Fibroblast of mammary gland (primary cell): ENCODE results near the gene NPRL2.

Experiments
- DNase-seq: peaks from one replicate; pipeline ENCODE4 v3.0.0-alpha.2; 2010; ENCODE audit warnings: low read depth
- H3K4me3 ChIP-seq: 2 replicates; pipeline ENCODE4 v1.5.1; 2011; ENCODE audit warnings: low read depth, mild to moderate bottlenecking, low read length, moderate library complexity; ENCODE audit not compliant: control insufficient read depth
- CTCF ChIP-seq: conservative IDR thresholded peaks from 2 replicates; pipeline ENCODE4 v1.5.1; 2011; ENCODE audit warnings: low read depth, low read length, inconsistent platforms; ENCODE audit not compliant: control insufficient read depth, insufficient read depth

Gene NPRL2

DNA sequence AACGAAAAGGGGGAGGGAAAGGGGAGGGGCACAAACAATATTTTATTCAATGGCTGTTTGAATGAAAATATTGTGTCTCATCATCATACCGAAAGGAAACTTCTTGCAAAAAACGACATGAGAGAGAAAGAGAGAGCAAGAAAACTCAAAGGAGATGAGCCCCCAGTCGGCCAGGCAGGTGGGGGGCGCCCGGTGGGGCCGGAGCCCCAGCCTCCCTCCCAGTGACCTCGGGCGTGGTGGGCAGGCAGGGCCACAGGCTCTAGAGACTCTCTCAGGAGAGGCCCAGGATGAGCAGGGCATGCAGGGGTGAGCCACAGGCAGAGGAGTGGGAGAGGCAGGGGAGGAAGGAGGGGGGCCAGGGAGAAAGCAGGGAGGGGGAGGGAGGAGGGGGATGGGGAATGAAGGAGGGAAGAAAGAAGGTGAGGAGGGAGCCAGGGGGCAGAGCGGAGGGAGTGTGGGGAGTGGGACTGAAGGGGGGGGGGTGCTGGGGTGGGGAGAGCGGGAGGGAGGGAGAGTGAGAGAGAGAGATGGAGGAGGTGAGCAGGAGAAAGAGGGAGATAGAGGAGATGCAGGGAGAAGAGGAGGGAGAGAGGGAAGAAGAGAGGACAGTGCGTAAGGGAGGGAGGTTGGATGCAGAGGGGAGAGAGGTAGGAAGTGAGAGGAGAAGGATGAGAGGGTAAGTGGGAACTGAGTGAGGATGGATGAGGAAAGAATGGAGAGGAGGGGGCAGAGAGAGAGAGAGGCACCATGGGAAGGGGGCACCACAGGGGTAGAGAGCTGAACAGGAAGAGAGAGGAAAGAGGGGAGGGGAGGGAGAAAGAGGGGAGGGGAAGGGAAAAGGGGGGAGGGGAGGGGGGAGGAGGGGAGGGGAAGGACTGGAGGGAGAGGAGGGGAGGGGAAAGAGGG, 22.8 kb upstream of the NPRL2 start:
- TF ChIP-seq CTCF = no peak
- no peak for DNase-seq
- no peak overlapping the region for H3K4me3 ChIP-seq

- H3K4me3 ChIP-seq = no peak overlapping the region
- TF ChIP-seq CTCF = no peak
- no peak for DNase-seq
Observed at GRCh38 chr3:50372349-50372748, 21.8 kb upstream of the NPRL2 start.

GRCh38 chr3:50371133-50371685, 20.6 kb upstream of the NPRL2 start:
- peak; percentile 58 for DNase-seq
- TF ChIP-seq CTCF = no peak
- no peak overlapping the region for H3K4me3 ChIP-seq

DNA sequence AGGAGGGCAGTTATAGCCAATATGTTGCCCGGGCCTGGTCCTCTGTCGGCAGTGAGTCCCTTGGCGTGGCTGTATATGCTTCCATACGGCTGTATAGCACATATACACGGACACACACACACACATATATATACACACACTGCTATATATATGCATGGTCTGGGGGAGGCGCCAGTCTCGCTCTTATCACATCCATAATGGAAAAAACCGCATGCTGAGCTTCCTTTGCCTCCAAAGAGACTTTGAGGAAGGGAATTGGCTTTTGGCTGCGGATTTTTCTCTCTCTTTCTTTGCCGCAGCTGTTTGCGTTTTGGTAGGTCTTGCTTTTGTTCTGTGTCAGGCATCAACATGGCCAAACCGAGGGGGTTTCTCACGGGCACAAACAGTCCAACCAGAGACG, 20.0 kb upstream of the NPRL2 start:
- DNase-seq = peak; percentile 20
- TF ChIP-seq CTCF = no peak
- no peak overlapping the region for H3K4me3 ChIP-seq

DNA sequence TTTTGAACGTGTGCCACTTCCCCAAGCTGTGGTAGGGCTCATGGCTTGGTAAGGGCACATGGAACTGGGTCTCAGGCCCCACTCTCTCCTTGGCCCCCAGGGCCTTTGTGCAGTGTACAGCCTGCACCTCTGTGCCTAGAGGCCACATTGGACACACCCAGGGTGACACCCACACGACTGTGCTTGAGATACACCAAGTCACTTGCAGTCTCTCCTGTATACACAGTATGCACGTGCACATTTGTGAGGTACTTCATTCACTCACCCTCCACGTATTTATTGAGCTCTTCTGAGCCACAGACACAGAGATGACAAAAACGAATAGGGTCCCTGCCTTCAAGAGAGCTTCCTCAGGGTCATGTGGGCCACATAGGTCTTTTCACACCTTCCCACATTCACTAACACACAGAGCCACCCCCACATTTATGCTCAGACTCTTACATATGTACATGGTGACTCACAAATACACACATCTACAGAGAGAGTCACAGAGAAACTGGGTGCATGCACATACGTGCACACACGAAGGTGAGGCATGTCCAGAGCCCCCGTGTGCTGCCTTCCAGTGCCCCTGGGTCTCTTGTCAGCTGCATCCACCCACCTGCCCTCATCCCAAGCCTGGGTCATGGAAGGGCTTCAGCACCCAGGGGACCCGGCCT, 18.6 kb upstream of the NPRL2 start:
- no peak overlapping the region for H3K4me3 ChIP-seq
- no peak for DNase-seq
- no peak for TF ChIP-seq CTCF

GRCh38 chr3:50365842-50366220, 15.3 kb upstream of the NPRL2 start:
- no peak for TF ChIP-seq CTCF
- no peak overlapping the region for H3K4me3 ChIP-seq
- no peak for DNase-seq
